ENCODE results near the gene ACSL1.
A peak's percentile ranks its signal among the peaks of the same experiment; 100 is the strongest.
"Not testable (repeated sequence)": the region's sequence is repeated elsewhere in the genome, so short reads cannot be mapped to it uniquely, and the experiment has no call there.

Gene ACSL1

GRCh38 chr4:184845367-184846021 lies 19.7 kb upstream of the ACSL1 start:
- peak; percentile 24 to 61 for DNase-seq (ENCODE audit: low read depth in 2 of 2)
- no peak overlapping the region for H3K4me3 ChIP-seq (replicated peaks in 1 of 2; ENCODE audit: low read depth in 2 of 2, low read length in 2 of 2)
- no peak for TF ChIP-seq CTCF (IDR thresholded peaks at IDR 0.05; ENCODE audit: low read depth, low read length)

GRCh38 chr4:184844742-184845141 lies 19.0 kb upstream of the ACSL1 start:
- H3K4me3 ChIP-seq (replicated peaks in 1 of 2; ENCODE audit: low read depth in 2 of 2, low read length in 2 of 2) = no peak overlapping the region
- DNase-seq (ENCODE audit: low read depth in 2 of 2) = no peak
- TF ChIP-seq CTCF (IDR thresholded peaks at IDR 0.05; ENCODE audit: low read depth, low read length) = no peak

- TF ChIP-seq CTCF (IDR thresholded peaks at IDR 0.05; ENCODE audit: low read depth, low read length) = no peak
- H3K4me3 ChIP-seq (replicated peaks in 1 of 2; ENCODE audit: low read depth in 2 of 2, low read length in 2 of 2) = no peak overlapping the region
- DNase-seq (ENCODE audit: low read depth in 2 of 2) = peak in 1 of 2 donors; percentile 17
Observed at GRCh38 chr4:184843984-184844554, 18.3 kb upstream of the ACSL1 start.

GRCh38 chr4:184839075-184839399 lies 13.3 kb upstream of the ACSL1 start:
- H3K4me3 ChIP-seq (replicated peaks in 1 of 2; ENCODE audit: low read depth in 2 of 2, low read length in 2 of 2); DNase-seq (ENCODE audit: low read depth in 2 of 2): not testable (repeated sequence)

GRCh38 chr4:184838249-184839074 lies 12.7 kb upstream of the ACSL1 start:
- peak in 1 of 2 donors; percentile 17 for DNase-seq (ENCODE audit: low read depth in 2 of 2)

GRCh38 chr4:184836613-184837012 lies 10.8 kb upstream of the ACSL1 start:
- H3K4me3 ChIP-seq (replicated peaks in 1 of 2; ENCODE audit: low read depth in 2 of 2, low read length in 2 of 2) = no peak overlapping the region
- no peak for TF ChIP-seq CTCF (IDR thresholded peaks at IDR 0.05; ENCODE audit: low read depth, low read length)
- no peak for DNase-seq (ENCODE audit: low read depth in 2 of 2)

More at GRCh38 chr4:184838249-184839074, 12.7 kb upstream of the ACSL1 start:
- H3K4me3 ChIP-seq (replicated peaks in 1 of 2; ENCODE audit: low read depth in 2 of 2, low read length in 2 of 2) = no peak overlapping the region
- no peak for TF ChIP-seq CTCF (IDR thresholded peaks at IDR 0.05; ENCODE audit: low read depth, low read length)
